GM18861 (cell line): ENCODE results near the gene LCE4A.

Experiments used
- ATAC-seq: cut with Tn5 transposase; IDR thresholded peaks from one replicate; pipeline ENCODE4 v1.9.1; 2021; ENCODE audit not compliant: unreplicated experiment

LCE4A gene

GRCh38 chr1:152745289-152745704 lies 37.3 kb downstream of the LCE4A start:
- ATAC-seq = no peak

- ATAC-seq = no peak
Measured at GRCh38 chr1:152745765-152746444, 37.9 kb downstream of the LCE4A start.

DNA sequence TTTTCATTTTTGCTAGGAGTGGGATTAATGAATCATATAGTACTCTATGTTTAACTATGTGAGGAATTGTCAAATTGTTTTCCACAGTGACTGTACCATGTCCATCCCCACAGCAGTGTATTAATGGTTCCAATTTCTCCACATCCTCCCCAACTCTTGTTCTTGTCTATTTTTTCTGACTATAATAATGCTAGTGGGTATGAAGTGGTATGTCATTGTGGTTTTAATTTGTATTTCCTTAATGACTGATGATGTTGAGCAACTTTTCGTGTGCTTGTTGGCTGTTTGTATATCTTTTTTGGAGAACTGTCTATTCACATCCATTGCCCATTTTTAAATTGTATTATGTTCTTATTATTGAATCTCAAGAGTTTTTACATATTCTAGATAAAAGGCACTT lies 39.9 kb downstream of the LCE4A start:
- no peak for ATAC-seq

DNA sequence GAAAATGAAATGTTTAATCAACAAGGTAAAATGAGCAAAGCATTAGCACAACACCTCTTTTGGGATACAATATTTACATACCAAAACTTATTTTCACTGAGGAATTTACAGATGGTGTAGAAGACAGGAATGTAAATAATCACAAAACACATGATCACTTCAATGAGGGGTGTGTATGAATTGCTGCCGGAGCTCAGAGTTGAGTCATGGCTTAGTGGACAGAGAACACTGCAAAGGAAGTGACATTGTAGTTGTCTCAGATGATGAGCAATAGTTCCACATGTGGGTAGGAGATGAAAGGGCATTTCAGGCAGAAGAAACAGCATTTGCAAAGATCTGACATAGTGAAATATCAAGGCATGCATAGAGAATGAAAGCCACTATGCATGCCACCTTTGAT lies 44.3 kb downstream of the LCE4A start:
- no peak for ATAC-seq

- ATAC-seq = no peak
Measured at GRCh38 chr1:152753586-152753985, 45.6 kb downstream of the LCE4A start.

GRCh38 chr1:152756872-152757271 lies 48.9 kb downstream of the LCE4A start:
- ATAC-seq = no peak

- no peak for ATAC-seq
Measured at GRCh38 chr1:152757747-152758146, 49.8 kb downstream of the LCE4A start, which contains the start of gene KPRP. Gene KPRP (plus strand): TSS chr1:152758025. CDS start chr1:152759589, 1,564 bp downstream.

- no peak for ATAC-seq
Measured at GRCh38 chr1:152758636-152759035, 50.7 kb downstream of the LCE4A start.
